OCI-LY3 (cell line): ENCODE measurements around the gene SLC39A12.

Source experiments
- EZH2phosphoT487 ChIP-seq: fragments of 200-600 bp; shearing (Covaris generic); IDR thresholded peaks from 2 replicates; pipeline ENCODE4 v1.6.1; 2018; ENCODE audit warnings: antibody characterized with exemption, mixed run types, low read depth
- TF ChIP-seq, protein P1 (sequence below): fragments of 200-600, 300-600 bp; sonication (generic); IDR thresholded peaks from 2 replicates; pipeline ENCODE4 v1.5.1; 2014; ENCODE audit warnings: antibody characterized with exemption, low read length, low read depth

DNA sequence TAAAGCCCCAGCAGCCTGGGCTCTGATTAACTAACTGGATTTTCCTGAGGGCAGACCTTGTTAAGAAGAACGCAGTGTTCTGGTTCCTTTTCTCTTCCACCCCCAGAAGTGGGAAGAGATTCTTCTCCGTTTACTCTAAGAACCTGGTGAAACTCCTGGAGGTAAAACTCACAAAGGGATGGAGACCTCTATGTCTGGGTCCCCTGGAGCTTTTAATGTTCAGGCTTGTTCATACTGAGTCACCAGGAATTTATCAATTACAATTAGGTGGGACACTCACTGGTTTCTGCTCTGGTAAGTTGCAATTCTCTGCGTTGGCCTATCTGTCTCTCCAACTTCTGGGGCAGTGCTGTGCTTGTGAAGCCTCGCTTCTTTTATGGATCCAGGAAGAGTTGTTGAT, 115.2 kb downstream of the SLC39A12 start:
- TF ChIP-seq, protein P1, sequence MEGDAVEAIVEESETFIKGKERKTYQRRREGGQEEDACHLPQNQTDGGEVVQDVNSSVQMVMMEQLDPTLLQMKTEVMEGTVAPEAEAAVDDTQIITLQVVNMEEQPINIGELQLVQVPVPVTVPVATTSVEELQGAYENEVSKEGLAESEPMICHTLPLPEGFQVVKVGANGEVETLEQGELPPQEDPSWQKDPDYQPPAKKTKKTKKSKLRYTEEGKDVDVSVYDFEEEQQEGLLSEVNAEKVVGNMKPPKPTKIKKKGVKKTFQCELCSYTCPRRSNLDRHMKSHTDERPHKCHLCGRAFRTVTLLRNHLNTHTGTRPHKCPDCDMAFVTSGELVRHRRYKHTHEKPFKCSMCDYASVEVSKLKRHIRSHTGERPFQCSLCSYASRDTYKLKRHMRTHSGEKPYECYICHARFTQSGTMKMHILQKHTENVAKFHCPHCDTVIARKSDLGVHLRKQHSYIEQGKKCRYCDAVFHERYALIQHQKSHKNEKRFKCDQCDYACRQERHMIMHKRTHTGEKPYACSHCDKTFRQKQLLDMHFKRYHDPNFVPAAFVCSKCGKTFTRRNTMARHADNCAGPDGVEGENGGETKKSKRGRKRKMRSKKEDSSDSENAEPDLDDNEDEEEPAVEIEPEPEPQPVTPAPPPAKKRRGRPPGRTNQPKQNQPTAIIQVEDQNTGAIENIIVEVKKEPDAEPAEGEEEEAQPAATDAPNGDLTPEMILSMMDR, result no peak
- TF ChIP-seq EZH2phosphoT487, result no peak
